Activated effector memory CD4-positive, alpha-beta T cell treated with anti-CD3 and anti-CD28 coated beads, Interleukin-2, amount 50 U/mL, for 16 hours (primary cell): ENCODE data around the gene MX1.

Source experiments
- DNase-seq: peaks from one replicate; pipeline ENCODE4 v3.0.0-alpha.2; 2020

MX1 gene, protein sequence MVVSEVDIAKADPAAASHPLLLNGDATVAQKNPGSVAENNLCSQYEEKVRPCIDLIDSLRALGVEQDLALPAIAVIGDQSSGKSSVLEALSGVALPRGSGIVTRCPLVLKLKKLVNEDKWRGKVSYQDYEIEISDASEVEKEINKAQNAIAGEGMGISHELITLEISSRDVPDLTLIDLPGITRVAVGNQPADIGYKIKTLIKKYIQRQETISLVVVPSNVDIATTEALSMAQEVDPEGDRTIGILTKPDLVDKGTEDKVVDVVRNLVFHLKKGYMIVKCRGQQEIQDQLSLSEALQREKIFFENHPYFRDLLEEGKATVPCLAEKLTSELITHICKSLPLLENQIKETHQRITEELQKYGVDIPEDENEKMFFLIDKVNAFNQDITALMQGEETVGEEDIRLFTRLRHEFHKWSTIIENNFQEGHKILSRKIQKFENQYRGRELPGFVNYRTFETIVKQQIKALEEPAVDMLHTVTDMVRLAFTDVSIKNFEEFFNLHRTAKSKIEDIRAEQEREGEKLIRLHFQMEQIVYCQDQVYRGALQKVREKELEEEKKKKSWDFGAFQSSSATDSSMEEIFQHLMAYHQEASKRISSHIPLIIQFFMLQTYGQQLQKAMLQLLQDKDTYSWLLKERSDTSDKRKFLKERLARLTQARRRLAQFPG

DNA sequence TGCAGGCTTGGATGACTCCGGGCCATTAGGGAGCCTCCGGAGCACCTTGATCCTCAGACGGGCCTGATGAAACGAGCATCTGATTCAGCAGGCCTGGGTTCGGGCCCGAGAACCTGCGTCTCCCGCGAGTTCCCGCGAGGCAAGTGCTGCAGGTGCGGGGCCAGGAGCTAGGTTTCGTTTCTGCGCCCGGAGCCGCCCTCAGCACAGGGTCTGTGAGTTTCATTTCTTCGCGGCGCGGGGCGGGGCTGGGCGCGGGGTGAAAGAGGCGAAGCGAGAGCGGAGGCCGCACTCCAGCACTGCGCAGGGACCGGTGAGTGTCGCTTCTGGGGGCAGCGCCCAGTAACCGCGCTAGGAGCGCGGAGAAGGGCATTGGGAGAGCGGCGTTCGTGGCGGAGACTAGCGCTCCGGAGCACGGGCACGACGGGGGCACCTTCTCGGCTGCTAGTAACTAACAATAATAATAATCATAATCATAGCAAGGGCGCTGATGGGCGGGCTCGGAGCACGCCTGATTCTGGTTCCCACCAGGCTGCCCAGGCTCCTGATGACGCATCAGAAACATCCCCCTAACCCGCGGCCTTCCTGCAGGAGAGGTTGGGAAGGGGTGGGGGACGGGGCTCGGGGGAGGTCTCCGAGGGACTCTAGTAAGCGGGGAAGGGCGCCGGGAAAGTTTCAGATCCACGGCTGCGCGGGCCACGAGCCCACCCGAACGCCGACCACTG is at the start of gene MX1:
Gene MX1, plus strand, starts transcription at position 286 of the 722 bp plus-strand sequence. CDS start 5,832 bp downstream, outside the sequence.
- DNase-seq: peak; percentile 95

DNA sequence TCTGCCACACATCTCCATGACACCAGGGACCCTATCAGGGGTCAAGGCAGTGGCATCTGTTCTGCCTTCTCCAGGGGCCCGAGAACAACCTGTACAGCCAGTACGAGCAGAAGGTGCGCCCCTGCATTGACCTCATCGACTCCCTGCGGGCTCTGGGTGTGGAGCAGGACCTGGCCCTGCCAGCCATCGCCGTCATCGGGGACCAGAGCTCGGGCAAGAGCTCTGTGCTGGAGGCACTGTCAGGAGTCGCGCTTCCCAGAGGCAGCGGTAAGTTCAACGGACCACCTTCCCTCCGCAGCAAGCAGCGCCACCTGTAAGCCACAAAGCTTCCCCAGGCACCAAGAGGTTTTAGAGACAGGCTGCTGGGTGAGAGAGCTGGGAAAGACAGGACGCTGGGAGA is 48.3 kb upstream of the MX1 start:
- no peak for DNase-seq

DNA sequence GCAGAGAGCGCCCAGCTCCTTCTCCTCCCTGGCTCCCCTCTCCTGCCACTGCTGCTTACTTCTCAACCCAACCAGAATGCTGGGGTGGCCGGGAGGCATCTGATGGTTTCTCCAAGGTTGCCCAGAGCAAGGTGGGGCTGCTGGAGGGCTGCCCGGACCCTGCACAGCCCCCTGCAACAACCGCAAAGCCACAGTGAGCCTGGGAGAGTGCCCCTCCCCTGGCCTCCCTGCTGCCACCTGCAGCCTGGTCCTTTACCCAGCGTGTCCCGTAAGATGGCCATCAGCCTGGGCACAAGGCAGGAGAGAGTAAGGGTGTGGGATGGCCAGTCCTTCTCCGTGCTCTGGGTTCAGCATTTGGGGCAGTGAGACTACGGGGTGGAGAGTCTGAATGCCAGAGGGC is 47.2 kb upstream of the MX1 start:
- no peak for DNase-seq

DNA sequence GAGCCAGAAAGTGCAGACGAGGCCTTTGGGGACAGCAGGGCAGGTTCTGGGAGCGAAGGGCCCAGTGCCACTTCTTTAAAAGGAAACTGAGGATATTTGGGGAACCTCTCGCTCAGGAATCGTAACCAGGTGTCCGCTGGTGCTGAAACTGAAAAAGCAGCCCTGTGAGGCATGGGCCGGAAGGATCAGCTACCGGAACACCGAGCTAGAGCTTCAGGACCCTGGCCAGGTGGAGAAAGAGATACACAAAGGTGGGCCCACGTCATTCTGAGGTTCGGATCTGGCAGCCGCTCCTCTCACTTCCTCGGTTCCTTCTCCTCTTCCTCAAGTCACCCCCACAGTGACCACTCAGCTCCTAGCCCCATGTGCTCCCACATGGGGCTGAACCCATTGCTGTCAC is 46.1 kb upstream of the MX1 start:
- DNase-seq: no peak

DNA sequence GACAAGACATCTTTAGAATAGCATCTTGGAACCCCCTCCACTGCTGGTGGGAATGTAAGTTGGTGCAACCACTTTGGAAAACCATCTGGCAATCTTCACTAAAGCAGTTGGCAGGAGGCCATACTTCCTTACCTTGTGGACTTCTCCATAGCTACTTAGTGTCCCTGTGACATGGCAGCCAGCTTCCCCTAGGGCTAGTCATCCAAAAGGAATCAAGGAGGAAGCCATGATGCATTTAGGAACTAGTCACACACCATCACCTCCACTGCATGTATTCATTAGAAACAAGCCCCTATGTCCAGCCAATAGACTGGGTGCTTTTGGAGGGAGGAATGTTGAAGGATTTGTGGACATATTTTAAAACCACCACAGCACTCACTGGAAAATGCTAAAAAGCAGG is 44.3 kb upstream of the MX1 start:
- no peak for DNase-seq

DNA sequence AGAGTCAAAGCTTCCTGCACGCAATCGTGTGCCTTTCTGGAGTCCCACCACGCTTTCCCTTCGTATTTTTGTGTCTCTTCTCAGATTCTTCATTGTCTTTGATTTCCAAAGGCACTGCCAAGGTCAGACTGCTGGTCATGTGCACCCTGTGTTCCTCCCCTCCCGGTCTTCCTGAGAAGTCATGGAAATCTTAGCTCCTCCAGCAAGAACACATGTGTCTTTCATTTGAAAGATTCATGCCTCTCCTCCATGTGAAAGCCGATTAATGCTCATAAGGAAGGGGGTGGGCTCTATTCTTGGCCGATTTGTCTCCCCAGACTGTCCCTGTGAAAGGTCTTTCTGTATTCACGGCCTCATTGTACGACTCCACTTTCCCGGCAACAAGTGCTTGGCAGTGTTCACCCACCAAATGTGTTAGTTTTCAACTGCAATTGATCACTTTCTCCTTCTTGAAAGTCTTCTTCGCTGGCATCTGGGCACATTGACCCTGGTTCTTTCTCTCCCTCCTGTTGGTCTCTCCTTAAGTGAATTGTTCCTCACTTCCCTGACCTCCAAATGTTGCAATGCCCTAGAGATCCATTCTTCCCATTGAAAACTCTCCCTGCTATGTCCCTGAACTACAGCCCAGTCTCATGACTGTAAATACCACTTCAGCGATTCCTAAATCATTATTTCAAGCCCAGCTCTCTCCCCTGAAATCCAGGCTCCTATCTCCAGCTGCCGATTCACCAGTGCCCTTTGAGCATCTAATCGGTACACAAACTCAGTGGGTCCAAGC is 38.8 kb upstream of the MX1 start:
- DNase-seq: no peak

DNA sequence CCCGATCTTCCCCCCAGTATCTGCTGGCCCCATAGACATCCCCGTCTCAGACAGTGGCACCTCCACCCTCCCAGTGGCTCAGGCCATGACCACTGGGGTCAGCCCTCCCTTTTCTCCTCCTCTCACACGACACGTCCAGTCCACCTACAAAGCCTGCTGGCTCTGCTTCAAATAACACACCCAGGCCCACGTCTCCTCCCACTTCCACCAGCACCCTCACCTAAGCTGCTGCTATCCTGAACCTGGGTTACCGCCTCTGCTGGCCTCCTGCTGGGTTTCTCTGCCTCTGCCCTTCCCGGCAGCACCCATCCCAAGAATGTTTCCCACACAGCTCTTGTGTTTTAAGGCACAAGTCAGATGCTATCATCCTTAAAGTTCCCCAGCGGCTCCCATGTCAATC is 38.2 kb upstream of the MX1 start:
- DNase-seq: no peak

DNA sequence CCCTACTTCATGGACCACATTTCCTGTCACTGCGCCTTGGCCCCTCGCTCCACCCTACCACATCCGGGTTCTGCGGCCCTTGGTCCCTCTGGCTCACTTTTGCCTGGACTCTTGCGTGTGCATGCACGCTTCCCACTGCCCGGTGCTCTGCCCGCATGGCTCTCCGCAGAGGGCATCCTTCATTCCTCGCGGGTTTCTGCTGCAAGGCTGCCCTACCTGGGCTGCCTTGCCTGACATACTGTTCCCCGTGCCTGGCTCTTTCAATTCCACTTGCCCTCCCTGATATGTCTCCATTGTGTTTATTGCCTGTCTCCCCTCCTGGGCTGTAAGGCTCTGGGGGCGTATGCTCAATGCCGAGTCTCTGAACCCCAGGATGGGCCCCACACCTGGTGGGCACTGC is 37.8 kb upstream of the MX1 start:
- no peak for DNase-seq

DNA sequence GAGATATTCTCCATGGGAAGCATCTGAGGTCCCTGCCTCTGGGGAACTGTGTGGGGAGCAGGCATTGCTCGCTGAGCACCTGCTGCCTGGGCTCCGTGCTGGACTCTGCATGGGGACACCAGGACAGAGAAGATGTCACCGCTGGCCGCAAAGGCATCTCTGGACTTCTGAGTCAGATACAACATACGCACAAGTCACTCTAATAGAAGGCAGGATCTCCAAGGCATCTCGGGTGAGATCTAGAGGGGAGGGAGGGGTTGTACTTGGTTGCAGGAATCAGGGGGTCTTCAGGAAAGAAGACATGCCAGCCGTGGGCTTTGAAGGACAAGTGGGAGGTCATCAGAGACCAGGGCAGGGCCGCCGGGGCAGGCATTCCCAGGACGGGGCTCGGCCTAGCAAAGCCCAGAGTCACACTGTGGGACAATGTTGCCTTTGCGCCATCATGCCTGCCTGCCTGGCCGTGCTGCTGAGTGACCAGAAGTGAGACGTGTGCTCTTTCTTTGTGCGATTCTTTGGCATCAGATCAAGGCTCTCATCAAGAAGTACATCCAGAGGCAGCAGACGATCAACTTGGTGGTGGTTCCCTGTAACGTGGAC is 35.9 kb upstream of the MX1 start:
- DNase-seq: no peak

DNA sequence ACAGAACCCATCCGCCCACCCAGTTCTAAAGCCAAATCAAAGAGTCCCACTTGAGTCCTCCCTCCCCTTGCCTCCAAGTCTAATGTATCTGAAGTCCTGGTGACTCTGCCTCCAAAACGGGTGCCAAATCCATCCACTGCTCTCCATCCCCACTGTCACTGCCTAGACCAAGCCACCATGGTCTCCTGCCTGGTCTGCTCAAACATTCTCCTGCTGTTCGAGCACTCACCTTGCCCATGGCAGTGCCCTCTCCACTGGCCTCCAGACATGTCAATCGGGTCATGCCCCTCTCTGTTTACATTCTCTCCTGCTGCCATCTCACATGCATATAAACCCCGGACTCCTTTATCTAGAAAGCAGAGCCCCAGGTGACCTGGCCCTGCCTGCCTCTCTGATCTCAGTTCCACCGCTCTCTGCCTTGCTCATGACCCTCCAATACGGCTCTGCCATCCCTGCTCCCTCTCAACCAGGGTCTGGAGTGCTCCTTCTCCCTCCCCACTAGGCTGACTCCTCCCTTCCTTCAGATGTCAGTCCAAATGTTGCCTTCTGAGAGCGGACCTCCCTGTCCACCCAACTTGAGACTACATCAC is 32.1 kb upstream of the MX1 start:
- no peak for DNase-seq

DNA sequence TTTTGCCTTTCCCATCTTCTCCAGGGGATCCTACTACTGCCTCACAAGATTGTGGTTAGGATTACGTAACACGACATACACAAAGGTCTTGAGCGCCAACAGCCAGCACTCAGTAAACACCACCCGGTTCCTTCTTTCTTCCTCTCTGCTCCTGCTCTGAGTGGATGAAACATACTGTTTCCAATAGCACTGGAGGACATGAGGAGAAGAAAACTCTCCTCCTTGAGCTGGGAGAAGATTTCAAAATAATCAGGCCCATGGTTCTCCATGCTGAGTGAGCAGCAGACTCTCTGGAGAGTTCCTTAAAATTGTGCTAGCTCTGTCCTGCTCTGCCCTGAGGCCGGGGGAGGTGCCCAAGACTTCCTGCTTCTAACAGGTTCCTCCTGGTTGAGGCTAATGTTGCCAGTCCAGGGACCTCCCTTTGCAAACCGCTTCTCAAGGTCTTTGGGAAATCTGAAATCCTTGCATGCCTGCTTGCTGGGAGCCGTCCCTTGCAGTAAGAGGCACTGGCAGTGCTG is 29.4 kb upstream of the MX1 start:
- no peak for DNase-seq

DNA sequence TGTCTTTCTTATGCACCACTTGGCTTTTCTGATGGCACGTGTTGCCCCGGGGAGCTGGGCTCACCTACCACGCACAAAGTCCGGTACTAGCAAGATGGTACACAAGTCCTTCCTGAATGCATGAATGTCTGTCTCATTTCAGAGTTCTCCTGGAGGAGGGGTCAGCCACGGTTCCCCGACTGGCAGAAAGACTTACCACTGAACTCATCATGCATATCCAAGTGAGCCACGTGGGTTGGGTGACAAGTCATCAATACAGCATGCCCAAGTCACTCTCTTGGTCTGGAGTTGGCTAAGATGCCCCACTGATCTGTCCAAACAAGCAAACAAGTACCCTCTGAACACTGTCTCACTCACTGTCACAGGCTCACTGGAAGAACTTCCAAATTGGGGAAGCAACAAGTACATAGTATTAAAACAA is 28.6 kb upstream of the MX1 start:
- DNase-seq: no peak

DNA sequence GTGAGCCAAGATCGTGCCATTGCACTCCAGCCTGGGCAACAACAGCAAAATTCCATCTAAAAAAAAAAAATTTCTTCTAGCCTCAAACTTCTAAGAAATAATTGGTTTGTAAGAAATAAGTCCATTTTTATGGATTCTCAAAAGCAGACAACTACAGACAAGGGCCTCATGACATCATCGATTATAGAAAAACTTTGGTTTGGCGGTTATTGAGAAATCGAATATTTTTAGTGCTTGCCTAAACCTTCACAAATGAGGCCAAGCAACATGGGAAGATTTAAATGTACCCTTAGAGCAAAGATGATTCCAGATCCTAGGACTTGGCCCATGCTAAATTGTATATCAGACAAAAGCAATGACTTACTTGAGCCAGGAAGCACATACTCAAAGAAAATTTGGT is 27.8 kb upstream of the MX1 start:
- no peak for DNase-seq

DNA sequence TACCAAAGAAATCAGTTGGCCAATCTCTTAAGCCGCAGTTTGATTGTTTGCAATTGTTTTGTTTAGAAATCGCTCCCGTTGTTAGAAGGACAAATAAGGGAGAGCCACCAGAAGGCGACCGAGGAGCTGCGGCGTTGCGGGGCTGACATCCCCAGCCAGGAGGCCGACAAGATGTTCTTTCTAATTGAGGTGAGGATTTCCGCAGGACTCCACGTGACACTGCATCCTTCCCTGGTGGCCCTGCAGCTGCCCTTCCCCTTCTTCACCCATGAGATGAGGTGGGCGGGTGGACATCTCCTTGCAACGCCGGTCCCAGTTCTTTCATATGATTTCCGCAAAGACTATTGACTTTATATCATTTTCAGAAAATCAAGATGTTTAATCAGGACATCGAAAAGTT is 27.2 kb upstream of the MX1 start:
- DNase-seq: no peak

DNA sequence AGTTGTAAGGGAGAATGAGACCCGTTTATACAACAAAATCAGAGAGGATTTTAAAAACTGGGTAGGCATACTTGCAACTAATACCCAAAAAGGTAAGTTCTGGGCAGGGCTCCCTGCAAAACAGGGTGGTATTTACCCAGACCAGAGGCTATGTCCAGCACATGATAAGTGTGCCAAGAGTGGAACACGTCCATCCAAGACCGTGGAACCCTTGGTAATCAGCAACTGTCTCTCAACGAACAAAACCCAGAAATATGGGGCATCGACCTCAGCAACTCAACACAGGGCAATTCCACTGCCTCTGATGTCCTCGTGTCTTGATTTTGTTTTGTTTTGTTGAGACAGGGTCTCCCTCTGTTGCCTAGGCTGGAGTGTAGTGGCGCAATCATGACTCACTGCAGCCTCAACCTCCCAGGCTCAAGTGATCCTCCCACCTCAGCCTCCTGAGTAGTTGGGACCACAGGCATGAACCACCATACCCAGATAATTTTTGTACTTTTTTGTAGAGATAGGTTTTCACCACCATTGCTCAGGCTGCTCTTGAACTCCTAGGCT is 26.7 kb upstream of the MX1 start:
- no peak for DNase-seq

DNA sequence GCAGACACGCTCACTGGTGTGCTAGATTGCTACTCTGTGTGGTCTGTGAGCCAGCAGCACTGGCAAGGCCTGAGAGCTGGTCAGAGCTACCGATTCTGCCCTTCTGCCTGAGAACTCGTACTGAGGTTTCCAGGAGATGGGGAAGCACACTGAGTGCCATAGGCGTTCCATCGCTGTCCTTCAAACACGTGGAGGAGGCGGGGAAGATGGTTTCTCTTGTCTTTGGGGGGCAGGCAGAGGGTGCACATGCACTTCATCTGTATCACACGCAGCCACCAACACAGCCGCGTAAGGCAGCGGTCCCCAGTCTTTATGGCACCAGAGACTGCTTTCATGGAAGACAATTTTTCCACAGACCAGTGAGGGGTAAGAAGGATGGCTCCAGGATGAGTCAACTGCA is 23.8 kb upstream of the MX1 start:
- DNase-seq: no peak

DNA sequence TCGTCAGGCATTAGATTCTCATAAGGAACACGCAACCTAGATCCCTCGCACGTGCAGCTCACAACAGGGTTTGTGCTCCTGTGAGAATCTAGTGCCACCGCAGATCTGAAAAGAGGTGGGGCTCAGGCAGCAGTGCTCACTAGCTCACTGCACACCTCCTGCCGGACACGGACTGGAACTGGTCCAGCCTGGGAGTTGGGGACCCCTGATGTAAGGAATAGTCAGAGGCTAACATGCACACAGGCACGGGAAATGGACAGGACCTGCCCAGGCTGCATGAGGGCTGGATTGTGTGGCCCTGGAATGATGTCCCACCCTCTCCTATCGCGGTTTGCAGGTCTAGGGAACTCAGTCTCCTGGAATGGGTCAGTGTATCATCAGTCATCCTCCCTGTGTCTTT is 23.2 kb upstream of the MX1 start:
- no peak for DNase-seq

DNA sequence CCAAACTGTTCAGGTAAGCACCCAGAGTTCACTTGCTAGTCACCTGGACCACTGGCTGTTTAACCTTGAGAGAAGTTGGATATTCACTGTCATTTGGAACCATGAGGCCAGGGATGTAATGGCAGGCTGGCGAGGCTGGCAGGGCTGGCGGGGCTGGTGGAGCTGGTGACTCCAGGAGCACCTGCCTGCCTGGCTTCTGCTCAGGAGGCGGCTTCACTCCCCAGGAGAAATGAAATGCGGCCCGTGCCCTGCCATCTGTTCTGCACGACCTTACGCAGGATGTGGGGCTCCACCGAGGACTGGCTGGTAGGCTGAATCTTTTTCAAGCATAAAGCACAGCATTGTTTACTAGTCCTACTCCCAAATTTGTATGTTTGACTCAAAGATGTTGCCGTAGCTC is 22.7 kb upstream of the MX1 start:
- DNase-seq: no peak

DNA sequence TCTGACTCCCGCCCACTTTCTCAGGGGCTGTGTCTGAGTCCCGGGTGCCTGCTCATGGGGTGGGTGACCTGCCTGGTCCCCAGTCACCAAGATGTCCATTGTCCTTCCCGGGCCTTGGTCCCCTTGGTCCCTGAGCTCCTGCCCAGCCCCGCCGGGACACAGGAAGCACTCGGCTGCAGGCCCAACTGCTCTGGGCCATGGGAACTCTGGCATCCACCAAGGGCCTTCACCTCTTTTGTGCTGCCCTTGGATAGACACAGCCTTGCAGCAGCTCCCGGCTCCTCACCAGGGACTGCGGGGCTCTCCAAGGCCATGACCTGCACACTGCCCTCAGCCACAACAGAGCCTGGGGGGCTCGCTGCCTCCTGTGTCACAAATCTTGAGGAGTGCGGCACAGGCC is 22.1 kb upstream of the MX1 start:
- no peak for DNase-seq

DNA sequence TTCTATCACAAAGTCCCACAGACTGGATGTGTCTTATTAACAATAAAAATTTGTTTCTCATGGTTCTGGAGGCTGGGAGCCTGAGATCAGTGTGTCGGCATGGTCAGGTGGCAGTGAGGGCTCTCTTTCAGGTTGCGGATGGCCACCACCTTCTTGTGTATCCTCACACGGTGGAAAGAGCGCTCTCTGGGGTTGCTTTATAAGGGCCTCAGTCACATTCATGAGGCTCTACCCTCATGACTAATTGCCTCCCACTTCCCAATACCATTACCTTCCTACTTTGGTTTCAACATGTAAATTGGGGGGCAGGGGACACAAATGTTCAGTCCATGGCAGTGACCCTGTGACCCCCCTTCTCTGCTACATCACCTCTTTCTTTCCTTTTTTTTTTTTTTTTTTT is 20.7 kb upstream of the MX1 start:
- no peak for DNase-seq

DNA sequence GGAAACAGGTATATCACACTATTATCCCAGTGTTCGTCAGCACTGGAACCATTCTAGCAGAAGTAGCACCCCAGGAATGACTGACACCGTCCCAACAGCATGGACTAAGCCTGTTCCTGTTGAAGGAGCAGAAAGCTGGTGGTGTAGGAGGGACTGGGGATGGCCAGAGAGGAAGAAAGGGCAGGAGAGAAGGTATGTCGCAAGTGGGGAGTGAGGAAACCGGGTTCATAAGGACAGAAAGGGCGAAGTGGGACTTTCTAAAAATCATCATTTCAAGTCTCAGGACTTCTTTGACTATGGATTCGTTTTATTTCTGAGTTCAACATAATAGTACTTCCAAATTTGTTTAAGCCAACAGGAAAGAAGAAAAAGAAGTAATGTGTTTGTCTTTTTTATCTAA is 19.7 kb upstream of the MX1 start:
- DNase-seq: no peak
